ENCODE data around the gene IGFL2. TPM values are rescaled to one million over a fixed set of nuclear protein-coding genes. Genes with fewer than 3 reads are reported as not detected.

Gene IGFL2
- total and polyA plus RNA-seq, 9 of the 15 experiments (the other 6 are each of a cell fraction or from before 2014, with no cell fraction given), result 0.42 to 1.7 (median 0.75) TPM; not detected in 2

GRCh38 chr19:46113726-46114125 lies 34.3 kb upstream of the IGFL2 start:
- DNase-seq (ENCODE audit: extremely low read depth in 1 of 4, low spot score in 3 of 4) (no peak), FAIRE-seq (no peak), ATAC-seq (no peak)
- no peaks in the 10 kb centered on the region for H3K4me1 ChIP-seq (replicated peaks in 1 of 2; ENCODE audit: control insufficient read depth in 2 of 2, insufficient read depth in 2 of 2, low read length in 2 of 2)
- no peaks in the 10 kb centered on the region for H3K9me3 ChIP-seq (replicated peaks; ENCODE audit: control insufficient read depth, insufficient read depth, low read depth, low read length)
- H3K36me3 ChIP-seq (ENCODE audit: control insufficient read depth, insufficient read depth, low read length), result no peaks in the 10 kb centered on the region
- H3K9ac ChIP-seq (ENCODE audit: insufficient read depth in 1 of 2, low read depth in 2 of 2, low read length in 2 of 2), result no peak overlapping the region
- ChIA-PET POLR2A (interaction anchor here (0.8 kb wide), 1 partner anchor 79 kb away, joined by 3 read pairs; no protein-coding TSS in a partner anchor), CTCF (ENCODE audit: low intra/inter-chr PET ratio) (no interaction called here)
- no peaks in the 10 kb centered on the region for H3K9me1 ChIP-seq (ENCODE audit: control insufficient read depth, insufficient read depth, low read length)
- WGBS (ENCODE audit: insufficient coverage, low coverage, missing lambda C conversion rate), result 0% methylated on average over 1 of the region's 1 CpG
- intact Hi-C loops (cut with micrococcal nuclease) (no loop called here), in situ Hi-C loops (cut with MboI) (no loop called here)
- no peak overlapping the region for H3K4me2 ChIP-seq (ENCODE audit: insufficient read depth, low read length)
- H3K27me3 ChIP-seq (ENCODE audit: control insufficient read depth in 2 of 2, insufficient read depth in 2 of 2, low read length in 2 of 2), result no peaks in the 10 kb centered on the region; a peak in 1 of 5 replicates
- no peaks in the 10 kb centered on the region for H4K20me1 ChIP-seq (replicated peaks; ENCODE audit: control insufficient read depth, insufficient read depth, low read length)
- no peak overlapping the region for H3K27ac ChIP-seq (ENCODE audit: extremely low read depth, low read depth, low read length)
- H3K4me3 ChIP-seq, result no peak overlapping the region
- no TSS peak for BruUV-seq (replicated peaks)
- H3K79me2 ChIP-seq (ENCODE audit: control insufficient read depth, insufficient read depth, low read length), result no peaks in the 10 kb centered on the region
- TF ChIP-seq IFI16 (CRISPR knock-in tag; IDR thresholded peaks at IDR 0.05), result no peak
- no peak for TF ChIP-seq ZNF431 (CRISPR knock-in tag; IDR thresholded peaks at IDR 0.05)
- no peak overlapping the region for H2AFZ ChIP-seq (ENCODE audit: low read depth, low read length)

GRCh38 chr19:46115396-46116106 lies 32.5 kb upstream of the IGFL2 start:
- H3K36me3 ChIP-seq (ENCODE audit: control insufficient read depth, insufficient read depth, low read length), result no peaks in the 10 kb centered on the region
- BruUV-seq (replicated peaks), result no TSS peak
- ATAC-seq (no peak), DNase-seq (ENCODE audit: extremely low read depth in 1 of 4, low spot score in 3 of 4) (no peak), FAIRE-seq (no peak)
- ChIA-PET POLR2A (no interaction called here), CTCF (ENCODE audit: low intra/inter-chr PET ratio) (no interaction called here)
- H3K9me1 ChIP-seq (ENCODE audit: control insufficient read depth, insufficient read depth, low read length), result no peaks in the 10 kb centered on the region
- H3K79me2 ChIP-seq (ENCODE audit: control insufficient read depth, insufficient read depth, low read length), result no peaks in the 10 kb centered on the region
- no peak overlapping the region for H2AFZ ChIP-seq (ENCODE audit: low read depth, low read length)
- H4K20me1 ChIP-seq (replicated peaks; ENCODE audit: control insufficient read depth, insufficient read depth, low read length), result no peaks in the 10 kb centered on the region
- H3K9me3 ChIP-seq (replicated peaks; ENCODE audit: control insufficient read depth, insufficient read depth, low read depth, low read length), result no peaks in the 10 kb centered on the region
- intact Hi-C loops (cut with micrococcal nuclease) (no loop called here), in situ Hi-C loops (cut with MboI) (no loop called here)
- H3K4me2 ChIP-seq (ENCODE audit: insufficient read depth, low read length), result no peak overlapping the region
- peaks cover 0 to 5% of the 10 kb centered on the region in 2 experiments; a peak in 1 of 5 replicates for H3K27me3 ChIP-seq (ENCODE audit: control insufficient read depth in 2 of 2, insufficient read depth in 2 of 2, low read length in 2 of 2)
- under 1% methylated on average over 9 of the region's 9 CpGs for WGBS (ENCODE audit: insufficient coverage, low coverage, missing lambda C conversion rate)
- H3K9ac ChIP-seq (ENCODE audit: insufficient read depth in 1 of 2, low read depth in 2 of 2, low read length in 2 of 2), result no peak overlapping the region
- no peak overlapping the region for H3K4me3 ChIP-seq
- TF ChIP-seq RNF219 (CRISPR knock-in tag; IDR thresholded peaks at IDR 0.05) (no peak), FOSL1 (tag; conservative IDR thresholded peaks at IDR 0.05) (0 out of 2 replicates have a peak, but pooled peaks have one; percentile 18), JUND (IDR thresholded peaks at IDR 0.05; ENCODE audit: borderline replicate concordance, low read depth, low read length) (0 out of 2 replicates have a peak, but pooled peaks have one; percentile 18), JUND (tag; IDR thresholded peaks at IDR 0.05; ENCODE audit: borderline replicate concordance, low read depth, low read length) (no peak)
- H3K4me1 ChIP-seq (replicated peaks in 1 of 2; ENCODE audit: control insufficient read depth in 2 of 2, insufficient read depth in 2 of 2, low read length in 2 of 2), result no peaks in the 10 kb centered on the region
- H3K27ac ChIP-seq (ENCODE audit: extremely low read depth, low read depth, low read length), result no peak overlapping the region

Data from K562 (cell line).